ENCODE measurements around the gene LMO7.
"Not testable (repeated sequence)": the region's sequence is repeated elsewhere in the genome, so short reads cannot be mapped to it uniquely, and the experiment has no call there.

The LMO7 gene

DNA sequence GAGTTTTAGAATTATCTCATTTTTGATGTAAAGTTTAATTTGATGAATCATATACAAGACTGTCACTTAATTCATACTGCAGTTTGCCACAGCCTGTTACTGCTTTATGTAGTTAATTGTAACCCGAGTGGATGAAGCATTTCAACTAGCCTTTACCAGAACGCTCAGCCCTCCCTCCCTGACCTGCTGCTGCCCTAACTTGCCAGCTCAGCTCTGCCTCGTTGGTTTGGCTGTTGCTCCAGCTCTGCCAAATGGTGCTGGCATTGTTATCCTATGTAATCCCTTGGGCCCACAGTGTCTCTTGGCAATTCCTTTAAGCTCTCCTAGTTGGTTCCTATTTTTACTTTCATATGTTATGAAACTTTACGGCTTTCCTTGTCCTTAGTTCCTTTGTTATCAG, 113.3 kb downstream of the LMO7 start:
- FAIRE-seq = no peak

DNA sequence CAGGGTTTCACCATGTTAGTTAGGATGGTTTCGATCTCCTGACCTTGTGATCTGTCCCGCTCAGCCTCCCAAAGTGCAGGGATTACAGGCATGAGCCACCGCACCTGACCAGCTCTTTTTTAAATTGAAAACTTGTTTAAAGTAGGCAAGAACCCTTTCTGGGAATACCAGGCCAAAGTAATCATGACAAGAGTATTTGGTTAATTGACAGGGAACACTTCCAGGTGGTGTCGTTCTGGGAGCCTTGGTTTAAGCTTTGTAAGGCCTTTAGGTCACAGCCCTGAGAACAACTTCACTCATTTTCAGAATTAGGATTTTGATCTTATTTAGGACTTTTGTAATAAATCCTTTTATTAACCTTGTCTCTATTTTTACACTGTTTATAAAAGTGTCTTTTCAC, 115.2 kb downstream of the LMO7 start:
- no peak for FAIRE-seq

DNA sequence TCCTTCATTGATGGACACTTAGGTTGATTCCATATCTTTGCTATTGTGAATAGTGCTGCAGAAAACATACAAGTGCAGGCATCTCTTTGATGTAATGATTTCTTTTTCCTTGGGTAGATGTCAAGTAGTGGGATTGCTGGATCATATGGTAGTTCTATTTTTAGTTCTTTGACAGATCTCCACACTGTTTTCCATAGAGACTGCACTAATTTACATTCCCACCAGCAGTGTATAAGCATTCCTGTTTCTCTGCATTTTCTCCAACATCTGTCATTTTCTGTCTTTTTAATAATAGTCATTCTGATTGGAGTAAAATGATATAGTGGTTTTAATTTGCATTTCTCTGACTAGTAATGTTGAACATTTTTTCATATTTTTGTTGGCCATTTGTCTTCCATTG, 116.7 kb downstream of the LMO7 start:
- FAIRE-seq = no peak

DNA sequence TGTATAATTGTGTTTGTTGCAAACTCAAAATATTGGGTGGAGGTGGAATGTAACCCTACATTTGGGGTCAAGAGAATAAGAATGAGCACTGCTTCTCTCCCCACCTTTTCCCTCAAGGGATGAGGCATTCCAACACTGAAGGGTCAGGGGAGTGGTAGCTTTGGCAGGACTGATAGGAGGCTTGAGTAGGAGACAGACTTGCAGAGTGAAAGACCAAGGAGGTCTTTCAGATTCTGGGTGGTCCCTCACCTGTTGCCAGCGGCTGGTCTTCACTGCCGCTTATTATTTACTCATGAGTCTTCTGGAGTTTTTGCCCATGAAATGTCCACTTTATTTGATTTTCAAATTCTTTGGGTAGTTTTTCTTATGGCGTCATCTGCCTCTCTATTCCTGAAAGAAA, 118.8 kb downstream of the LMO7 start:
- no peak for FAIRE-seq

DNA sequence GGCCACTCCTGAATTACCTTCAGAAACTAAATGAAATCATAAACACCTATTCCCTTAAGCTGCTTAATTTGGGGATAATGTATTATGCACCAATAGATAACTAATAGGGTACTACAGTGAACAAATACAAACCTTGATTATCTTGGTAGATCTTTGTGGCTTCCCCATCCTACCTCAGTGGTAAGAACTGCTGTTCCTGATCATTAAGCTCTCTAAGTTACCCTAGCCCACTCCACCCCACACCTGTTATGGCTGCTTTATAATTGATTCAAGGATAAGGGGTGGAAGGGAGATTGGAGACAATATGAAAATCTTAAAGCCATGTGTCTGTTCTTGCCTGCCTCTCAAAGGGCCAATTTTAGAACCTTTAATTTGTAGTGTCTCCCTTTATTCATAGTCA, 121.2 kb downstream of the LMO7 start:
- FAIRE-seq = no peak

DNA sequence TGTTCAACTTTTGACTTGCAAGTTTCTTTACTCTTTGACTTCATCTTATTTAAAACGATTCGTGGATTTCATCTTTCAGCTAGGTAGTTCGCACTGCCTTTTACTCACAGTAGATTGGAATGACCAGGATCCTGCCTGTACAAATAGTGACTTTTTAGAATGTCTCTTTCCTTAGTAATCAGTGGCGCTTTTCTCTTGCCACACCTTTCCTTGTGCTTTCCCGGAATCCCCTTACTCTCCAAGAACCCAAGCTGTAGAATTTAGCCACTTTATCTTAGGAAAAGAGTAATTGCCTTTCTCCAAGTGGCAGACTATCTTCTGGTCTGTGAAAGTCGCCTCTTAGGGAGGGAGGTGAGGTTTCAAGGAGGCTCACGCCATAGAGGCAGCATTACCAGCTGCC, 123.4 kb downstream of the LMO7 start:
- no peak for FAIRE-seq

DNA sequence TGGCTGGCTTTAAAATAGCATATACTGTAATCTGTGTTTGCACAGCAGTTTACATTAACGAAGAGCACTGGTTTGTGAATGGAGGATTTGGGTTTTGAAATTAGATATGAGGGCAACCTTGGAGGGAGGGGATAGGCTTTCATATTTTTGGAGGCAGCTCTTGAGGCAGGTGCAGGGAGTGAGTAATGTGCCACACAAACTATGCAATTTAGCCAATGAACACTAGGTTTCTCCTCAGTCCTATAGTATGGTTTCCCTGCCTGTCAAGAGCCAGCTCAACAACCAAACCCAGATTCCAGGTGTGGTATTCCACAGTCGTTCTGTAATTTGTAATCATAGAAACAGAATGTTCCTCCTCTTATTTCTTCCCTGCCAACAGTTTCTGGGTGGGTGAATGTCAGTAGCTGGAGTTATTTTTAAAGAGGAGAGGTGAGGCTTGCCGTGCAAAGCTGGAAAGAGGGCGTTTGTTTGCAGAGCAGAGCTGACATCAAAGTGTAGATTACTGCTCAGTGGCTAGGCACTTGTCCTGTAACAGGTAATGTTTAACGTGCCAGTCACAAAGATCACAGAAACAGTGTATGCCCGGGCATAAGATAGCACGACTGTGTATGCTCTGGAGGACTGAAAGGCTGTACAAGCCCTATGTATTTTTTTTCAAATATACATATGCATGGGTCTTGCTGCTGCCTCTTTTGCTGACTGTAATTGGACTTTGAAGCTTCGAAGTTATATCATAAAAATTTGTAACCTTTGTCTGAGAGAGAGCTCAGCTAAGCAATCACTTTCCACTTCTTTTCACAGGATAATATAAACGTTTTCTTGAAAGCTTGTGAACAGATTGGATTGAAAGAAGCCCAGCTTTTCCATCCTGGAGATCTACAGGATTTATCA, 124.2 kb downstream of the LMO7 start:
- no peak for FAIRE-seq

DNA sequence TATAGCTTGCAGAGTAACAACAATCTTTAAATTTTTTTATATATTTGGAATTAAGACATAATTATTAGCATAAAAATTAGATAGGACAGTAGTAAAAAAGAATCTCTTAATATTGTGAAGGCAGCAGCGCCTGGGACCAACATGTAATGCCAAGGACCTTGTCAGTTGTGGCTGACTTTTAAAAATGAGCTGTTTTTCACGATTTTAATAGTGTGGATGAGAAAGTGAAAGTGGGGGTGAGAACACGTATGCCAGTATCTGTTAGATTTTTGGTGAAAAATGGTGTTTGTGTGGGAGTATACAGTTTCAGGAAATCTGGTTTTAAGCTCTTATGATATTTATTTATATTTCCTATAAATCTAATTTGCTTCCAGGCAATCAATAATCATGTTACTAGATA, 125.2 kb downstream of the LMO7 start:
- no peak for FAIRE-seq

DNA sequence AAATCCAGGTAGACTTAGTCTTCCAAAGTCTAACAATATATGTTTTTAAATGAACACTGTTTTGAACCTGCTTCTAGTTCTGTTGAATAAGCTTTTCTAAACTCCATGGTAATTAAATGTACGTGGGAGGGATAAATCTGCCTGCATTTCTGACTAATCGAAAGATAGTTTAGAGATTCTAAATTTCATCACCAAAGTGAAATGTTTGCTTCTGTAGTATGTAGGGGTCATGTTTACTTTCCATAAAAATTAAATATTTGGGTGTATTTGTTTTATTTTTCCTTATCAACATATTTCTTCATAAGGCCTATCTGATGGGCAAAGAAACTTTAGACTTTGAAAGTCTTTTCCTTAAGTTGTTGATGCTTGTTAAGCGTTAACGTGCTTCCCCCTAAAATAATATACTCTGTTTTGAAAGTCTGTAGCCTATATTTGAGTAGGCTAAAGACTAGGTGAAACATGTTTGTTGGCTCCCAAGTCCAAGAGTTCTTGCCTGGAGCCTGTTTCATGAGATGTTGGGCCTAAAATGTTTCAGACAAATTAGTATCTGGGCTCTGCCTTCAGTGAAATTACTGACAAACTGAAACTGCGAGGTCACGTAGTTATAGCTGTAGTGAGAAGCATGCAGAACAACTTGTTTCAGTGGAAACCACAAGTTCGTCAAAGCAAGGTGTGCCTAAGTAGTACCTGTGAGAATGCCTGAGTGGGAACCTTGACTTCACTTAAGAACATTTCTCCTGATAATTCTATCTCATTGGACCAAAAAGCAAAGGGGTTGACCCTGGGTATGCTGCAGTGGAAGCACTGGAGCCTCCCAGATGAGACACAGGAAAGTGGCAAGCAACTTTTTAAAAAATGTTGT, 126.2 kb downstream of the LMO7 start:
- no peak for FAIRE-seq

DNA sequence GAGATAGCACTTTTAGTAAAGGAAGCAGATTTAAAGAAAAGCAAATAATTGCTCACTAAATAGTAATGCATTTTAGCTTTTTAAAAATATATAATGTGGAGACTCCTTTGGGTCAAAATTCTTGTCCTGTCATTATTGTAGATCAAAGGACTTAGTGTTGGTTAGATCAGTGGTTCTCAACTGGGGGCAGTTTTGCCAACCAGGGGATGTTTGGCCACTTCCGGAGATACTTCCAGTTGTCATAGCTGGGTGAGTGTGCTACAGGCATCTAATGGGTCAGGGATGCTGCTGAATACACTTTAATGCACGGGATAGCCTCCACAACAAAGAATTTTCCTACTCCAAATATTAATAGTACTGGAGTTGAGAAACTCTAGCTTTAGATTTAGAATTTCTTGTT, 126.8 kb downstream of the LMO7 start:
- FAIRE-seq = no peak

DNA sequence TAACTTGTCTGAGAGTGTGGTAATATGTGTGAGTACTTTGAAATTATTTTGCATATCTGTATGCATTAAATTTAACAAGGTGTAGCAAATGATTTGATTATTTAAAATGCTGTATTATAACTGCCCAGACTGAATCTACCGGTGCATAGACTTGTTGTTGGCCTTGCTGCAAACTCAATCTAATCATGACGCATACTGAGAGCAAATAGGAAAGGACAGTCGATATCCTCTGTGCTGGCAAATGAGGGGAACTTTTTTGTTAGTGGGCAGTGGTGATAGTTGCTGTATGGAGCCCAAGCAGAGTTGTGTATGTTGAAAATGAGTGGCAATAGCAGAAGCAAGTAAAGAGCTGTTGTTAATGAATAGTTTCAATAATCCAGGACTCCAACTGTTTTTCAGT, 127.4 kb downstream of the LMO7 start:
- no peak for FAIRE-seq

DNA sequence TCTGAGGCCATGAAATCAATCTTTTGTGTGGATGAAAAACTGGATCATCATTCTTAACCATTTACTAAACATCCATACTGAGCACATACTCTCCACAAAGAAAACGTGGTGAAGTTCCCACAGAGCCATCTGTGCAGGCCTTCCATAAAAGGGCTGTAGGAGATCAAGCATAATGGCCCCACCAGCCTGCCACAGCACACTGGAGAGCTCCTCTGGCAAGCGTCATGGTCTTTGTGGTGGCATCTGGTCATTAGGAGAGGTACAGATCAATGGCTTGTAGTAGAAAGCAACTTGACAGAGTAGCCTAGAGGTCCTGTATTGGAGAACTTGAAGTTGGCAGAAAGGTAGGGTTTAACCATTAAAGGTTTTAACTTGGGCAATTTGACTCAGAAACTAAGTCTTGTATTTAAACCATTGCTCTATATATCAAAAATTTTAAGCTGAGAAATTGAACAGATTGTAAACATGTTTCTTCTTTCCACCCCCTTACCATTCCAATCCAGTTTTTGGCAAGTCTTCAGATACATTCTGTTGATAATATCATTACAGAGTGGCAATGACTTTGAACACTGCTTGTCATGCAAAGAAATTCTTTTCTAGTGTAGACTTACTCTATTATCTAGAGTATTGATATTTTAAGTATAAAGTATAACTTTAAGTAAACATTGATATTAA, 128.3 kb downstream of the LMO7 start:
- no peak for FAIRE-seq

DNA sequence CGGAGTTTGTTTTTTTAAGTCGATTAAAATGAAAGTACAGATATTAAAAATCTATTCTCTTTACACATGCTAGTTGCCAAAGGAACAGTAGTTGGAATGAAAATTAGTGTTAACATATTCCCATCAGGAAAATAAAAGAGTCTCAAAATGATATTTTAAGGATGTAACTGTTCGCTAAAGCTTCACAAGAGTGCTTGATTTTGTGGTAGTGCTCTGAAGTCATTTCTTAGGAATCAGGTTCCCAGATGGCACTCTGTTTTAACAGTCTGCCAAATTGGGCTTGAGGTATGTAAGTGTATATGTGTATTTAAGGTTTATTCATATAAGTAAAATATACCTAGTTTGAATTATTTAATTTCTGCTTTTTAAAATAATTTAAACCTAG, 128.8 kb downstream of the LMO7 start:
- no peak for FAIRE-seq

DNA sequence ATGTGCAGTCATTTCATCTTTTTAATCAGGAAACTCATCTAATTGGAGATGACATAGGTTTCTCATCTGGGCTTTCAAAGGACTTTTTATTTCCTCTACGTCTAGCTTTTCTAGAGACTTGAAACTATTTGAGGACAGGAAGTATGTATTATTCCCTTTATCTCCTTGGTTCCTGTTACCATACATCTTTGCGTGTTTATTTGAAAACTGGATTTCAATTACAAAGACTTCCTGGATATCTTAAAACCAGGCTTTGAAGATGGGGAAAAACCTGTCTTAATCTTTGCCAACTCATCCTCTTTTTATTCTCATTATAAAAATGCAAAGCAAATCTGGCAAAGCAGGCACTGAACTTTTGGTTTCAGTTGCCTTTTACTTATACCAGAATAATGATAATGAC, 130.5 kb downstream of the LMO7 start:
- no peak for FAIRE-seq

DNA sequence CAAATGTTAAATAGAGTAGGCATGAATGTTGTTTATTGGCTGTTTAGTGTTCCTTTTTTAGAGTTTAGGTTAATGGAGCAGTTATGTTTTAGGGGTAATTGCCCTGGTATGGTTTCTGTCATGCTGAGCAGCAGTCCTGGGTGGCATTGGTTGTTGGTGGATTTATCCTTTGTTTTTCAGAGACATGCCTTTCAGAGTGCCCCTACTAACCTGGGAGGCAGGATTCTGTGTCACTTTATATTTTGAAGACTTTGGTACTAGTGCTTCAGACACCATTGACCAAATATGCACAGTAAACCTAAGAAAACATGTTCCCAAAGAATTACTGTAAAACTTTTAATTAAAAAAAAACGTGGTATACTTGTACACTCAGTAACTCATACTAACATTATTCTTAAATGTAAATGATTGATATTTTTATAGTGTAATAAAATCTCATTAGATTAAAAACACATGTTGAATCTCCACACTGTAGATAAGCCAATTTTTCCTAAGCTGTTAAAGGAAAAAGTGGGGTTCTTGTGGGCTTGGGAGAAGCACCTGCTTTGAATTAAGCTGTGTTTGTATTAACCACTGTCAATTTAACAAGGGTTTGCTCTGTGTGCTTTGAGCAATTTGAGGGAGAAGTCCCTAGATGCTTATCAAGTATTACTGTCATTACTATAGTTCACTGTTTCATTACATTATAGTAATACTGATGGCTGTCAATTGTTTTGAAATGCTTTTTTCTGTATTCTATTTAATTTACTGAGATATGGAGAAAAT, 133.2 kb downstream of the LMO7 start:
- FAIRE-seq = no peak

DNA sequence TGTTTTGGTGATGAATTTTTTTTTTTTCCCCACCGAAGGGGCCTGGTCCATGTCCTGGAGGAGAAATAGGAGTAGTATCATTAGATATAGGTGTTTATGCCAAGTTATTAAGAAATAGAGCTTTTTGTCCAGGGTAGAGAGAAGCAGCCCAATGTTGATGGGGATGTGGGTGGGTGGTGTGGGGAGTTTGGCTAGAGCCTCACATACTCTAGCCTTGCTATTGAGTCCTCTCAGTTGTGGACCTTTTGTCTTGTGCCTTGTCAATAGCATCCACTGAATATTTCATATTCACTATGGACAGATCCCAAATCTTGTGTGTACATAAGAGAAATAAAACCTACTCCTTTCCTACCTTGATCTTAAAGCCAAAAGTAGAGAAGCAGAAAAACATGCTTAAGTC, 134.0 kb downstream of the LMO7 start:
- no peak for FAIRE-seq

DNA sequence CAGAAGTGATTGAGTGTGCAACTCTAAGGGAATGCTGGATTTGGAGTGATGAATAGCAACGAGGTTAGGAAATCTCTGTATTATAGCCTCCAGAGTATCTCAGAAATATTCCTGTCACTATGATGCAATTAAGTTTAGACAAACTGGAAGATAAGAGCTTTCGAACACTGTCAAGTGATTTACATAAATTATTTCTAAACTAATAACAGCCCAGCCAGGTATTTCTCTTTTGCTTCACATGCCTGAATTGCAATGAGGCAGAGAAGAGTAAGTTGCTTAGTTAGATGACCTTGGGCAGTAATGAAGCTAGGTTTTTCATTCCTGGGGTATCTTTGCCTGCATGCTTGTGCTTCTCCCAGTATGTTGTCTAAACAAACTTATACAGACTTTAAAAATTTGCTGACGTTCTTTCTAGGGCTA, 134.5 kb downstream of the LMO7 start:
- no peak for FAIRE-seq

DNA sequence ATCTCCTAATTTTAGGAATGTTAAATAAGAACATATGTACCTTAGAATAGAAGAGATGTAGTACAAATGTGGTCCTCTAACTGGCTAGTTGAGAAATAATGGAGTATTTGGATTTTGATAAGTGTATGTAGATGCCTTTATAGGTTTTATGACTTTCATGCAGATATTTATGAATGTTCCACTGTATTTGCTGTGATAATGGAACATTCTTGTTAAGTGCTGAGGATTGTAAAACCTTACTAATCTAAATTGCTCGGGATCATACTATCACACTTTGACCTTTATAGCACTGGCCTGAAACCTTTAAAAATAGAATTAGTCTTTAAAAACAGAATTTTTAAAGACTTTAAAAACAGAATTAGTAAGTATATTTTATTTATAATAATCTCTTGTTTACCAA, 135.1 kb downstream of the LMO7 start:
- FAIRE-seq = no peak

DNA sequence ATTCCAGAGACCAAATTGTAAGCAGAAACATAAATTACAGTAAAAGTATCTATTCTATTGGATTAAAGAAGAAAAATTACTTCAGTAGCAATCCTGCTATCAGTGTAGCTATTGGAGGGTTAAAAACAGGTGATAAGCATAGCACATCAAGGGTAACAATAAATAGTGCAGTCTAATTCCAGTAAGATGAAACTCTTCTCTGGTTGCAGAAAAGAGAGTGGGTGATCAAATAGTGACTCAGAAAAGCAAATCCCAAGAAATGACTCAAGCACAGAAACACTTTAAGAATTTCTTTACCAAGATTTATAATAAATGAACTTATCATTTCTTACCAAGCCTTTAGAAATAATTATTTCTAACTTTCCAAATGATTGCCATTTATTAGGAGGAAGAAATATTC, 135.7 kb downstream of the LMO7 start:
- FAIRE-seq = no peak

DNA sequence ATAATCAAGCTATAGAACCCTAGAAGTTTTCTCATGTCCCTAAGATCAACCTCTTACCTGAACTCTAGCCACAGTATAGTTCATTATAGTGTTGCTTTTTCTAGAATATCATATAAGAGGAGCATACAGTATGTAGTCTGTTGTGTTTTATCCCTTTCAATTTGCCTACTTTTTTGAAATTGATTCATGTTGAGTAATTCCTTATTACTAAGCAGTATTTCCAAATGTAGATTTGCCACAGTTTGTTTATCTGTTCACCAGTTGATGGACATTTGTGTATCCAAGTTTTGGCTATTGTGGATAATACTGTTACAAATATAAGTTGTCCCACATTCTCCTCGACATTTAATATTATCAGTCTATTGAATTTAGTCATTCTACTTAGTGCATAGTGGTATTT, 138.0 kb downstream of the LMO7 start:
- no peak for FAIRE-seq

DNA sequence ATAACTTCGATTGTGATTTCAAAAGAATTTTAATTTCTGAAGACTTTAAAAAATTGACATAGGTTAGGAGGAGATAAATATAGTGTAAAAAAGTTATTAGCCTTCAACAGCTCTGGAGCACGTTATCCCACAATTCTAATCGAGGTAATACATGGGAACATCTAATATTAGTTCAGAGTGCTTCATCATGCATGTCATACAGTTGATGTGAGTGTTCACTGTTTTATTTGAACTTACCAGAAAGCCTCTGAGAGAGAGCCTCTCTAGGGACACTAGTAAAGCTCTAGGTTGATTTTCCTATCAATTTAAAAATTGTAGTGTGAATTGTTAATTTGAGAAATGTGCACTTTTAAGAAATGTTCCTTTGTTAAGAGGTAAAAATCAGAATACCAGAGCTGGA, 140.4 kb downstream of the LMO7 start:
- FAIRE-seq = no peak

DNA sequence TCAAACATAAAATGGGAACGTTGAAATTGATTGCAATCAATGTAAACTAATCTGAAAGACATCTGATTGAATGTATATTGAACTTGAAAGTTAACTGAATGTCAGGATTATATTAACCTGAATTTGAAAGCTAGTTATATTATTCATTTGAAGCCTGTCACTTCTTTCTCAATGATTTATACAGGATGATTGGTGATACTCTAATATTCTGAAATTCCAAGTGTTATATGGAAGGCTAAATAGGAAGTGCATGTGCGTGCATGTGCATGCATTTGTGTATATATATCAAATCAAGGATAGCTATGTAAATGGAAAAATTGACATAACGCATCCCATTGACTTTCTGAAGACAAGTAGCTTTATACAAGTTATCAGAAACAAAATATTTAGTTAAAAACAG, 143.3 kb downstream of the LMO7 start:
- FAIRE-seq = no peak

DNA sequence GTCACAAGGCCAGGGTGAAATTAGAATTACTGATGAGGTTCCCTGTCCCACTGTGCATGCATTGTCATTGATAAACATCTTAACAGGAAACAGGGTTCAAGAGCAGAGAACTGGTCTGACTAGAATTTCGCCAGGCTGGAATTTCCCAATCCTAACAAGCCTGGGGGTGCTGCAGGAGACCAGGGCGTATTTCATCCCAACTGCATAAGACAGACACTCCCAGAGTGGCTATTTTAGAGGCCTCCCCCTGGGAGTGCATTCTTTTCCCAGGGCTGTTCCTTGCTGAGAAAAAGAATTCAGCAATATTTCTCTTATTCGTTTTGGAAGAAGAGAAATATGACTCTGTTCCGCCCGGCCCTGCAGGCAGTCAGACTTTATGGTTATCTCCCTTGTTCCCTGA, 144.0 kb downstream of the LMO7 start:
- FAIRE-seq = not testable (repeated sequence)
